ENCODE measurements around the gene PIEZO2.

The PIEZO2 gene

GRCh38 chr18:10804126-10804525 lies 345.2 kb downstream of the PIEZO2 start:
- no peak overlapping the region for H3K27ac ChIP-seq
- TF ChIP-seq ZFX (IDR thresholded peaks at IDR 0.05) (no peak), CTCF (conservative IDR thresholded peaks at IDR 0.05) (no peak)

- H3K27ac ChIP-seq, result no peak overlapping the region
- TF ChIP-seq ZFX (IDR thresholded peaks at IDR 0.05) (no peak), CTCF (conservative IDR thresholded peaks at IDR 0.05) (no peak)
These were observed 350.4 kb downstream of the PIEZO2 start for GRCh38 chr18:10798727-10799550.

- TF ChIP-seq CTCF (conservative IDR thresholded peaks at IDR 0.05) (no peak), ZFX (IDR thresholded peaks at IDR 0.05) (no peak)
- no peak overlapping the region for H3K27ac ChIP-seq
These were observed 351.5 kb downstream of the PIEZO2 start for GRCh38 chr18:10797896-10798295.

GRCh38 chr18:10794771-10795170 lies 354.6 kb downstream of the PIEZO2 start:
- H3K27ac ChIP-seq, result no peak overlapping the region
- TF ChIP-seq CTCF (conservative IDR thresholded peaks at IDR 0.05) (no peak), ZFX (IDR thresholded peaks at IDR 0.05) (no peak)

- TF ChIP-seq CTCF (conservative IDR thresholded peaks at IDR 0.05) (no peak), ZFX (IDR thresholded peaks at IDR 0.05) (no peak)
- no peak overlapping the region for H3K27ac ChIP-seq
These were observed 355.5 kb downstream of the PIEZO2 start for GRCh38 chr18:10793730-10794370.

GRCh38 chr18:10792181-10792580 lies 357.2 kb downstream of the PIEZO2 start:
- no peak overlapping the region for H3K27ac ChIP-seq
- TF ChIP-seq ZFX (IDR thresholded peaks at IDR 0.05) (no peak), CTCF (conservative IDR thresholded peaks at IDR 0.05) (no peak)

- TF ChIP-seq ZFX (IDR thresholded peaks at IDR 0.05), result no peak
- no peak overlapping the region for H3K27ac ChIP-seq
These were observed 358.1 kb downstream of the PIEZO2 start for GRCh38 chr18:10791169-10791831.

All from C4-2B (cell line).